ENCODE data around the gene KIF25.

- no peak for TF ChIP-seq POLR2A (IDR thresholded peaks at IDR 0.05)
- TF ChIP-seq, protein P1, sequence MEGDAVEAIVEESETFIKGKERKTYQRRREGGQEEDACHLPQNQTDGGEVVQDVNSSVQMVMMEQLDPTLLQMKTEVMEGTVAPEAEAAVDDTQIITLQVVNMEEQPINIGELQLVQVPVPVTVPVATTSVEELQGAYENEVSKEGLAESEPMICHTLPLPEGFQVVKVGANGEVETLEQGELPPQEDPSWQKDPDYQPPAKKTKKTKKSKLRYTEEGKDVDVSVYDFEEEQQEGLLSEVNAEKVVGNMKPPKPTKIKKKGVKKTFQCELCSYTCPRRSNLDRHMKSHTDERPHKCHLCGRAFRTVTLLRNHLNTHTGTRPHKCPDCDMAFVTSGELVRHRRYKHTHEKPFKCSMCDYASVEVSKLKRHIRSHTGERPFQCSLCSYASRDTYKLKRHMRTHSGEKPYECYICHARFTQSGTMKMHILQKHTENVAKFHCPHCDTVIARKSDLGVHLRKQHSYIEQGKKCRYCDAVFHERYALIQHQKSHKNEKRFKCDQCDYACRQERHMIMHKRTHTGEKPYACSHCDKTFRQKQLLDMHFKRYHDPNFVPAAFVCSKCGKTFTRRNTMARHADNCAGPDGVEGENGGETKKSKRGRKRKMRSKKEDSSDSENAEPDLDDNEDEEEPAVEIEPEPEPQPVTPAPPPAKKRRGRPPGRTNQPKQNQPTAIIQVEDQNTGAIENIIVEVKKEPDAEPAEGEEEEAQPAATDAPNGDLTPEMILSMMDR (IDR thresholded peaks at IDR 0.05), result no peak
- TF ChIP-seq POLR2AphosphoS5 (IDR thresholded peaks at IDR 0.05), result no peak
Measured at GRCh38 chr6:167956983-167957492, 40.4 kb upstream of the KIF25 start.

Data from breast epithelium (tissue), 3 donors.